Glutamatergic neuron (in vitro differentiated cells): Measurements from ENCODE around the gene THBS2. TPM values are rescaled to one million over a fixed set of nuclear protein-coding genes. Genes with fewer than 3 reads are reported as not detected.

Experiments
- DNase-seq: peaks from one replicate; pipeline ENCODE4 v3.0.0; 2022
- H3K27ac Mint-ChIP-seq: one replicate; pipeline ENCODE4 v1.8.0; 2020; ENCODE audit warnings: mild to moderate bottlenecking, mixed read lengths, inconsistent platforms; ENCODE audit not compliant: unreplicated experiment
- H3K27me3 Mint-ChIP-seq: one replicate; pipeline ENCODE4 v1.8.0; 2020; ENCODE audit warnings: mild to moderate bottlenecking, moderate library complexity, mixed read lengths, inconsistent platforms; ENCODE audit not compliant: unreplicated experiment
- H3K36me3 Mint-ChIP-seq: one replicate; pipeline ENCODE4 v1.8.0; 2020; ENCODE audit warnings: mild to moderate bottlenecking, mixed read lengths, inconsistent platforms; ENCODE audit not compliant: unreplicated experiment
- H3K4me1 Mint-ChIP-seq: one replicate; pipeline ENCODE4 v1.8.0; 2020; ENCODE audit warnings: mild to moderate bottlenecking, low read depth, mixed read lengths, inconsistent platforms; ENCODE audit not compliant: unreplicated experiment
- H3K4me3 Mint-ChIP-seq: one replicate; pipeline ENCODE4 v1.8.0; 2020; ENCODE audit warnings: mild to moderate bottlenecking, mixed read lengths, inconsistent platforms; ENCODE audit not compliant: unreplicated experiment
- H3K9me3 Mint-ChIP-seq: one replicate; pipeline ENCODE4 v1.8.0; 2020; ENCODE audit warnings: mild to moderate bottlenecking, moderate library complexity, mixed read lengths, inconsistent platforms; ENCODE audit not compliant: unreplicated experiment
- total RNA-seq: library from RNA; stranded (reverse); fragmentation: NEBNext Ultra II Directional; extraction: Animal tissue kit (Norgen Biotek cat#: 25700); gene quantifications from one replicate; pipeline ENCODE4 v1.2.1, GENCODE V29; 2021; ENCODE audit not compliant: unreplicated experiment
- TF ChIP-seq, protein P1 (sequence below): fragments of 200-600 bp; sonication (generic); IDR thresholded peaks from one replicate; pipeline ENCODE4 v1.5.0; 2021; ENCODE audit not compliant: partially characterized antibody, unreplicated experiment

Gene THBS2
- total RNA-seq, 1 donor from 2014 or later: 3.1 TPM

DNA sequence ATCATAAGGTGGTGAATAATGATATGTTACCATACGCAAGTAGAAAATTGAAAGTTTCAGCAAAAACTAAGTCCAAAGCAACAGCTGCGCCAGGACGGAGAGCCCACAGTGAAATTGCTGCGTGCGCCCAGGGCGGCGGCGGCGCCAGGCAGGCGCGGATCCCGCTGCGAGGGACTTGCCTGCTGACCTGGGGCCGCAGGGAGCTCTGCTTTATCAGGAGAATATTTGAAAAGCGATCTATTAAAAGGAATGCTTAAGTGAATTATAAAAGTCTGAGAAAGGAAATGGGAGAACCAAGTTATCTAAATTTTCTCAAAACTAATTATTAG lies 85.4 kb downstream of the THBS2 start:
- DNase-seq: no peak
- Mint-ChIP-seq H3K4me3 (no peak overlapping the region), H3K4me1 (peaks cover 4% of the 10 kb centered on the region), H3K36me3 (peaks cover 3% of the 10 kb centered on the region), H3K27ac (no peak overlapping the region), H3K9me3 (peaks cover 2% of the 10 kb centered on the region), H3K27me3 (peaks cover 2% of the 10 kb centered on the region)
- TF ChIP-seq, protein P1, sequence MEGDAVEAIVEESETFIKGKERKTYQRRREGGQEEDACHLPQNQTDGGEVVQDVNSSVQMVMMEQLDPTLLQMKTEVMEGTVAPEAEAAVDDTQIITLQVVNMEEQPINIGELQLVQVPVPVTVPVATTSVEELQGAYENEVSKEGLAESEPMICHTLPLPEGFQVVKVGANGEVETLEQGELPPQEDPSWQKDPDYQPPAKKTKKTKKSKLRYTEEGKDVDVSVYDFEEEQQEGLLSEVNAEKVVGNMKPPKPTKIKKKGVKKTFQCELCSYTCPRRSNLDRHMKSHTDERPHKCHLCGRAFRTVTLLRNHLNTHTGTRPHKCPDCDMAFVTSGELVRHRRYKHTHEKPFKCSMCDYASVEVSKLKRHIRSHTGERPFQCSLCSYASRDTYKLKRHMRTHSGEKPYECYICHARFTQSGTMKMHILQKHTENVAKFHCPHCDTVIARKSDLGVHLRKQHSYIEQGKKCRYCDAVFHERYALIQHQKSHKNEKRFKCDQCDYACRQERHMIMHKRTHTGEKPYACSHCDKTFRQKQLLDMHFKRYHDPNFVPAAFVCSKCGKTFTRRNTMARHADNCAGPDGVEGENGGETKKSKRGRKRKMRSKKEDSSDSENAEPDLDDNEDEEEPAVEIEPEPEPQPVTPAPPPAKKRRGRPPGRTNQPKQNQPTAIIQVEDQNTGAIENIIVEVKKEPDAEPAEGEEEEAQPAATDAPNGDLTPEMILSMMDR: no peak

DNA sequence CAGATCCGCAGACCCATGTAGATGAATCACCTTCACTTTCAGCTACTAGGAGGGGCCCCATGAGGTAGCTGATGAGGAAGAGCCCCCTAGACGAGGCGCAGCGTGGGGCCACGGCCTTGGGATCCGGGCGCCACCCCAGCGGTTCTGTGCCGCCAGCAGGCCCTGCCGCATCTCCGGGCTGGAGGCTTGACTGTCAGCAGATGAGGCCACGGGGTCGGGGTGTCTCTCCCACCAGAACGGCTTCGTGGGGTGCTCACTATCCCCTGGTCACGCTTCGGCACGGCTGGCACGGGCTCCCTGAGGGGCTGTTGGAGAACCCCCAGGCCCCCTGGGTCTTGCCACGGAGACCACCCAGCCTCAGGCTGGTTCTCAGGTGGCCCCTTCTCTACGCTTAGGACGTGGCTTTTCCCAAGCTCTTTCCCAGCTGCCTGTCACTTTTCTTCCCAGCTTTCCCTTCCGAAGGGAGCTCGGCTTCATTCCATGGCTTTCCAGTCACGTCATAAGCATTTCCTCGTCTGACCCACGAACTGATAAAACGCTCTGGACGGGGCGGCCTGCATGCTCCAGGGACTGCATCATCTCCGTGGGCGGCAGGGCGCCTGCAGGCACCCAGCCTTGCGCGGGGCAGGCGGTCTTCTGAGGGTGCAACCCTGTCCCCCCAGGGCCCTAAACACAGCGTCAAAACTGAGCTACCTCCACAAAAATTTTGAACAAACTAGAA lies 85.9 kb downstream of the THBS2 start:
- Mint-ChIP-seq H3K27ac (no peak overlapping the region), H3K36me3 (peaks cover 3% of the 10 kb centered on the region), H3K4me1 (peaks cover 4% of the 10 kb centered on the region), H3K4me3 (no peak overlapping the region), H3K9me3 (peaks cover 2% of the 10 kb centered on the region), H3K27me3 (peaks cover 2% of the 10 kb centered on the region)
- TF ChIP-seq, protein P1: no peak
- no peak for DNase-seq

DNA sequence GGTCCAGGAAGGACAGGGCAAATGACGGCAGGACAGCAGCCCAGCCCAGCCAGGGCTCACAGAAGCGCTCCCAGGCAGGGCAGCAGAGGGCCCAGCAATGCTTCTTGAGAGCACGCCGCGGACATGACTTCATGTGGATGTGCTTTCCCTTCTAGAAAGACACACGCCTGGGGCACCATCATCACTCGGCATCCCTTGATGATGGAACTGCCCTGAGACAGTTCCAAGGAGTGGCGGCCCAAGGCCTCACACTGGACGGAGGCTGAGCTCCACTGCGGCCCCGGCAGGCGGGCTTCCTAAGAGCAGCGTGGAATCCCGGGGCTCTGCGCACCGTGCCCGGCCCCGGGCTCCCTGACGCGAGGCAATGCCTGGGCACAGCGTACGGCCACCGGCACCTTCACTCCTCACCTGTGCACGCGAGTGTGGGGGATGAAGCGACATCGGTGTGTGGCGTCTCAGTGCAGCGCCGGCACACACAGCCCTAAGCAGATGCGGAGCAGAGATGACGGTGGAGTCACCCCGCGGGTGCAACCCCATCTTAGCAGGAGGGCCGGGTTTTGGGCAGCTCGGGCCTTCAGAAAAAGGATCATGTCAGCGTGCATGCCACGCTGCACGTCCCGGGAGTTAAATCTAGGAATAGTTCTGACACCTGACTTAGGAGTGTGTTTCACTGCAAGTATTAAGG lies 86.6 kb downstream of the THBS2 start:
- TF ChIP-seq, protein P1: no peak
- no peak for DNase-seq
- Mint-ChIP-seq H3K27me3 (peaks cover under 1% of the 10 kb centered on the region), H3K9me3 (peaks cover 2% of the 10 kb centered on the region), H3K36me3 (peaks cover under 1% of the 10 kb centered on the region), H3K4me3 (no peak overlapping the region), H3K4me1 (peaks cover 4% of the 10 kb centered on the region), H3K27ac (no peak overlapping the region)
